OCI-LY7 (cell line): Measurements from ENCODE around the gene CARMIL1. TPM values are rescaled to one million over a fixed set of nuclear protein-coding genes. Genes with fewer than 3 reads are reported as not detected.
A peak's percentile ranks its signal among the peaks of the same experiment; 100 is the strongest.

ENCODE experiments used
- BruUV-seq: library from RNA; stranded (reverse); fragments of 400-500 nt; replicated peaks from 2 replicates; lab custom pipeline; 2021; lab: Mats Ljungman, UMichigan
- CTCF ChIA-PET: fragments of 300-600 bp; sonication (Branson Sonifier 250); formaldehyde crosslinking; loops from one replicate; lab custom pipeline; 2022; ENCODE audit warnings: antibody characterized with exemption; ENCODE audit not compliant: unreplicated experiment; lab: Charles Lee
- POLR2A ChIA-PET: fragments of 300-600 bp; sonication (Branson Sonifier 250); formaldehyde crosslinking; loops from one replicate; lab custom pipeline; 2022; ENCODE audit warnings: antibody characterized with exemption; lab: Charles Lee
- DNase-seq: peaks from one replicate; pipeline ENCODE4 v3.0.0-alpha.2; 2015; ENCODE audit warnings: low spot score
- H2AFZ ChIP-seq: fragments of 200-600 bp; sonication (generic), shearing (Covaris generic); 2 replicates; pipeline ENCODE4 v1.6.1; 2014; ENCODE audit warnings: mild to moderate bottlenecking, antibody characterized with exemption, low read length, moderate library complexity
- H3K27ac ChIP-seq: fragments of 200-600 bp; sonication (generic); 2 replicates; pipeline ENCODE4 v1.5.1; 2014; ENCODE audit warnings: mixed run types, low read depth, mild to moderate bottlenecking, moderate library complexity, low read length, inconsistent platforms; ENCODE audit not compliant: poor library complexity, severe bottlenecking
- H3K36me3 ChIP-seq: fragments of 200-600 bp; sonication (generic); 2 replicates; pipeline ENCODE4 v1.6.1; 2014; ENCODE audit warnings: mild to moderate bottlenecking, antibody characterized with exemption, low read length, moderate library complexity, mixed read lengths; ENCODE audit not compliant: insufficient read depth
- H3K4me1 ChIP-seq: fragments of 200-600 bp; sonication (generic); 2 replicates; pipeline ENCODE4 v1.5.1; 2014; ENCODE audit warnings: mild to moderate bottlenecking, low read length; ENCODE audit not compliant: insufficient read depth, poor library complexity, severe bottlenecking
- H3K4me2 ChIP-seq: fragments of 200-600 bp; sonication (generic); 2 replicates; pipeline ENCODE4 v1.6.1; 2014; ENCODE audit warnings: mild to moderate bottlenecking, low read length
- H3K4me3 ChIP-seq: fragments of 200-600 bp; sonication (generic); 2 replicates; pipeline ENCODE4 v1.5.1; 2014; ENCODE audit warnings: mild to moderate bottlenecking, low read depth, low read length; ENCODE audit not compliant: poor library complexity, severe bottlenecking
- H3K79me2 ChIP-seq: fragments of 200-600 bp; sonication (generic); 2 replicates; pipeline ENCODE4 v1.6.1; 2016; ENCODE audit warnings: low read depth, mild to moderate bottlenecking, low read length, moderate library complexity, mixed read lengths; ENCODE audit not compliant: insufficient read depth
- H3K9me2 ChIP-seq: fragments of 200-600 bp; sonication (generic); 2 replicates; pipeline ENCODE4 v1.6.1; 2016; ENCODE audit warnings: mild to moderate bottlenecking, low read length, mixed read lengths; ENCODE audit not compliant: insufficient read depth
- H3K9me3 ChIP-seq: fragments of 200-600 bp; sonication (generic); 2 replicates; pipeline ENCODE4 v1.6.1; 2014; ENCODE audit warnings: mild to moderate bottlenecking, mixed run types, low read length, mixed read lengths
- H4K20me1 ChIP-seq: fragments of 200-600 bp; sonication (generic); 2 replicates; pipeline ENCODE4 v1.6.1; 2014; ENCODE audit warnings: mild to moderate bottlenecking, antibody characterized with exemption, low read length, moderate library complexity, mixed read lengths; ENCODE audit not compliant: insufficient read depth
- EZH2phosphoT487 ChIP-seq: fragments of 200-600 bp; sonication (generic); IDR thresholded peaks from 2 replicates; pipeline ENCODE4 v1.6.1; 2018; ENCODE audit warnings: low read depth, borderline replicate concordance, mild to moderate bottlenecking, mixed run types, antibody characterized with exemption, low read length, moderate library complexity, mixed read lengths
- intact Hi-C: fragments of 100-400 bp; cut with micrococcal nuclease; formaldehyde crosslinking; loops from one replicate; pipeline ENCODE4 v1.10.0; 2022; ENCODE audit not compliant: unreplicated experiment
- total RNA-seq, 2 experiments: library from RNA; depleted of rRNA in 1 of 2; stranded (reverse); fragments of >200 nt in 1 of 2; shearing (Covaris generic) in 1 of 2; gene quantifications; 2 replicates each; pipeline ENCODE4 v1.2.3, GENCODE V29; 2014 to 2022
- TF ChIP-seq, protein P1 (sequence below): fragments of 200-600 bp; sonication (generic); conservative IDR thresholded peaks from 2 replicates; pipeline ENCODE4 v1.5.1; 2014; ENCODE audit warnings: mild to moderate bottlenecking, antibody characterized with exemption, low read length, moderate library complexity, mixed read lengths

The CARMIL1 gene
- total RNA-seq, 2 experiments from 2014 or later, result 25.5 to 40.1 TPM

DNA sequence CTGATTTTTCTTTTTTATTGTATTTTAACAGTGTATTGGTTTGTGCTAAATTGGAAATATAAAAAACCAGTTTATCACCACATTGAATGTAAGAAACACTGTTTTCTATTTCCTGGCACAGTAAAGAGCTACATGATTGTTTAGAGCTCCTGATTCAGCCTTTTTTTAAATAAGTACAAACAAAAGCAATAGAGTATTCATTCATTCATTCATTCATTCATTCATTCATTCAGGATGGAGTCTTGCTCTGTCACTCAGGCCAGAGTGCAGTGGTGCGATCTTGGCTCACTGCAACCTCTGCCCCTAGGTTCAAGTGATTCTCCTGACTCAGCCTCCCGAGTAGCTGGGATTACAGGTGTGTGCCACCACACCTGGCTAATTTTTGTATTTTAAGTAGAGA, 276.0 kb downstream of the CARMIL1 start:
- Histone ChIP-seq H2AFZ (no peak overlapping the region), H3K36me3 (peaks cover 33% of the 10 kb centered on the region; the same call in 1 of the 2 replicates), H3K4me1 (peaks cover 7% of the 10 kb centered on the region), H3K4me3 (no peak overlapping the region), H3K27ac (no peak overlapping the region), H3K4me2 (no peak overlapping the region), H3K9me2 (no peaks in the 10 kb centered on the region), H4K20me1 (no peaks in the 10 kb centered on the region), H3K79me2 (no peaks in the 10 kb centered on the region), H3K9me3 (no peaks in the 10 kb centered on the region)
- no TSS peak for BruUV-seq
- intact Hi-C loops, result loop anchor here (5.0 kb wide), 2 partner anchors 42 to 63 kb away; no protein-coding TSS in a partner anchor
- TF ChIP-seq EZH2phosphoT487, result no peak
- TF ChIP-seq, protein P1, sequence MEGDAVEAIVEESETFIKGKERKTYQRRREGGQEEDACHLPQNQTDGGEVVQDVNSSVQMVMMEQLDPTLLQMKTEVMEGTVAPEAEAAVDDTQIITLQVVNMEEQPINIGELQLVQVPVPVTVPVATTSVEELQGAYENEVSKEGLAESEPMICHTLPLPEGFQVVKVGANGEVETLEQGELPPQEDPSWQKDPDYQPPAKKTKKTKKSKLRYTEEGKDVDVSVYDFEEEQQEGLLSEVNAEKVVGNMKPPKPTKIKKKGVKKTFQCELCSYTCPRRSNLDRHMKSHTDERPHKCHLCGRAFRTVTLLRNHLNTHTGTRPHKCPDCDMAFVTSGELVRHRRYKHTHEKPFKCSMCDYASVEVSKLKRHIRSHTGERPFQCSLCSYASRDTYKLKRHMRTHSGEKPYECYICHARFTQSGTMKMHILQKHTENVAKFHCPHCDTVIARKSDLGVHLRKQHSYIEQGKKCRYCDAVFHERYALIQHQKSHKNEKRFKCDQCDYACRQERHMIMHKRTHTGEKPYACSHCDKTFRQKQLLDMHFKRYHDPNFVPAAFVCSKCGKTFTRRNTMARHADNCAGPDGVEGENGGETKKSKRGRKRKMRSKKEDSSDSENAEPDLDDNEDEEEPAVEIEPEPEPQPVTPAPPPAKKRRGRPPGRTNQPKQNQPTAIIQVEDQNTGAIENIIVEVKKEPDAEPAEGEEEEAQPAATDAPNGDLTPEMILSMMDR, result no peak
- DNase-seq, result no peak
- ChIA-PET CTCF (no interaction called here), POLR2A (interaction anchor here (0.8 to 1.7 kb wide), 3 partner anchors 8 to 32 kb away, joined by 3 to 5 read pairs (median 4); no protein-coding TSS in a partner anchor)

GRCh38 chr6:25556516-25556915, 277.3 kb downstream of the CARMIL1 start:
- no TSS peak for BruUV-seq
- no peak overlapping the region for H2AFZ ChIP-seq
- CTCF ChIA-PET, result interaction anchor here (0.5 kb wide), 1 partner anchor 68 kb away, joined by 3 read pairs; no protein-coding TSS in a partner anchor

More at GRCh38 chr6:25556516-25556915, 277.3 kb downstream of the CARMIL1 start:
- POLR2A ChIA-PET, result interaction anchor here (1.2 kb wide), 1 partner anchor 286 kb away, joined by 5 read pairs; no protein-coding TSS in a partner anchor
- peaks cover 29% of the 10 kb centered on the region; the same call in 1 of the 2 replicates for H3K36me3 ChIP-seq
- no peak overlapping the region for H3K27ac ChIP-seq
- TF ChIP-seq EZH2phosphoT487, result no peak
- TF ChIP-seq, protein P1, result peak; percentile 97
- H3K4me2 ChIP-seq, result no peak overlapping the region
- H3K9me2 ChIP-seq, result no peaks in the 10 kb centered on the region
- peaks cover 7% of the 10 kb centered on the region for H3K4me1 ChIP-seq
- no peaks in the 10 kb centered on the region for H3K79me2 ChIP-seq
- H3K9me3 ChIP-seq, result no peaks in the 10 kb centered on the region
- intact Hi-C loops, result loop anchor here (1.0 to 5.0 kb wide), 5 partner anchors 41 to 334 kb away; no protein-coding TSS in a partner anchor
- no peaks in the 10 kb centered on the region for H4K20me1 ChIP-seq
- DNase-seq, result peak; percentile 80
- H3K4me3 ChIP-seq, result no peak overlapping the region
